Esophagus muscularis mucosa (tissue), 4 donors: Measurements from ENCODE around the gene OR2A14. TPM values are rescaled to one million over a fixed set of nuclear protein-coding genes. Genes with fewer than 3 reads are reported as not detected.

ENCODE experiments used
- DNase-seq: peaks from one replicate; pipeline ENCODE4 v3.0.0-alpha.2; 2017; ENCODE audit errors: extremely low spot score
- H3K27ac ChIP-seq, 4 donors: fragments of 200-600 bp; sonication (generic); replicated peaks in 1 of 4; 1 replicate in 3 of 4; 2 replicates in 1 of 4; pipeline ENCODE4 v1.5.1; 2016 to 2019; ENCODE audit warnings: mild to moderate bottlenecking in 1 of 4
- H3K27me3 ChIP-seq, 4 donors: fragments of 200-600 bp; sonication (generic); one replicate each; pipeline versions ENCODE4 v1.5.1 to v1.6.0; 2016 to 2019
- H3K36me3 ChIP-seq, 4 donors: fragments of 200-600 bp; sonication (generic); one replicate each; pipeline ENCODE4 v1.5.1; 2016 to 2019
- H3K4me1 ChIP-seq, 4 donors: fragments of 200-600 bp; sonication (generic); one replicate each; pipeline ENCODE4 v1.5.1; 2016 to 2019
- H3K4me3 ChIP-seq, 4 donors: fragments of 200-600 bp; sonication (generic); 1 replicate in 2 of 4; 2 replicates in 2 of 4; pipeline ENCODE4 v1.5.1; 2016 to 2019; ENCODE audit warnings: mild to moderate bottlenecking in 4 of 4, moderate library complexity in 1 of 4
- H3K9me3 ChIP-seq, 4 donors: fragments of 200-600 bp; sonication (generic); 1 replicate in 3 of 4; 2 replicates in 1 of 4; pipeline ENCODE4 v1.5.1; 2016 to 2019
- CTCF ChIP-seq, 3 experiments: fragments of 200-600 bp in 2 of 3; fragments of 450-650 bp in 1 of 3; sonication (generic) in 2 of 3; IDR thresholded peaks; one replicate each; pipeline ENCODE4 v1.5.1; 2017 to 2019; ENCODE audit warnings: antibody characterized with exemption in 3 of 3, mild to moderate bottlenecking in 2 of 3, moderate library complexity in 1 of 3
- EP300 ChIP-seq: sonication (generic); formaldehyde crosslinking; IDR thresholded peaks from one replicate; pipeline ENCODE4 v1.6.1; 2017; ENCODE audit warnings: antibody characterized with exemption
- POLR2A ChIP-seq: fragments of 450-650 bp; IDR thresholded peaks from one replicate; pipeline ENCODE4 v1.6.1; 2017; ENCODE audit warnings: antibody characterized with exemption, moderate library complexity, mild to moderate bottlenecking, low read depth
- POLR2AphosphoS5 ChIP-seq, 2 donors: sonication (generic); formaldehyde crosslinking; IDR thresholded peaks; one replicate each; pipeline ENCODE4 v1.6.1; 2017; ENCODE audit warnings: antibody characterized with exemption in 2 of 2
- WGBS: methylation state at CpG from one replicate; pipeline ENCODE4 v1.1.5; 2018; 5-methylcytosine and 5-hydroxymethylcytosine counted together
- intact Hi-C: fragments of 100-400 bp; cut with DNase I; formaldehyde crosslinking; loops from one replicate; pipeline ENCODE4 v1.15.1; 2023
- total RNA-seq, 4 donors: library from RNA; depleted of rRNA; stranded (reverse); fragments of >200 nt; gene quantifications; one replicate each; pipeline versions ENCODE4 v1.1.0 to v1.2.1, GENCODE V29; 2016

Gene OR2A14
- total RNA-seq, 4 donors from 2014 or later: not detected

GRCh38 chr7:144130730-144131129, 7.8 kb downstream of the OR2A14 start:
- peaks cover 0 to 4% (median 0%) of the 10 kb centered on the region in 4 donors for H3K27me3 ChIP-seq
- TF ChIP-seq EP300: no peak
- TF ChIP-seq CTCF (IDR thresholded peaks at IDR 0.05): no peak
- no peak for TF ChIP-seq POLR2AphosphoS5 (IDR thresholded peaks at IDR 0.05)
- no peak overlapping the region for H3K27ac ChIP-seq
- H3K9me3 ChIP-seq: no peaks in the 10 kb centered on the region
- no peaks in the 10 kb centered on the region for H3K4me1 ChIP-seq
- no peaks in the 10 kb centered on the region for H3K36me3 ChIP-seq
- no peak for DNase-seq
- no peak overlapping the region for H3K4me3 ChIP-seq
- 78% methylated on average over 2 of the region's 2 CpGs for WGBS
- intact Hi-C loops: no loop called here

GRCh38 chr7:144132262-144132661, 9.3 kb downstream of the OR2A14 start:
- no peaks in the 10 kb centered on the region for H3K9me3 ChIP-seq
- TF ChIP-seq POLR2A (no peak), CTCF (IDR thresholded peaks at IDR 0.05) (no peak), POLR2AphosphoS5 (IDR thresholded peaks at IDR 0.05) (no peak), EP300 (no peak)
- H3K36me3 ChIP-seq: no peaks in the 10 kb centered on the region
- no peak overlapping the region for H3K4me3 ChIP-seq
- H3K4me1 ChIP-seq: no peaks in the 10 kb centered on the region
- H3K27me3 ChIP-seq: peaks cover 0 to 4% (median 0%) of the 10 kb centered on the region in 4 donors
- H3K27ac ChIP-seq: no peak overlapping the region
- no peak for DNase-seq
- intact Hi-C loops: no loop called here
- 65% methylated on average over 3 of the region's 3 CpGs for WGBS

- 70% methylated on average over 6 of the region's 6 CpGs for WGBS
- H3K4me1 ChIP-seq: no peaks in the 10 kb centered on the region
- intact Hi-C loops: no loop called here
- H3K36me3 ChIP-seq: no peaks in the 10 kb centered on the region
- no peak for DNase-seq
- TF ChIP-seq POLR2AphosphoS5 (IDR thresholded peaks at IDR 0.05) (no peak), EP300 (no peak), CTCF (IDR thresholded peaks at IDR 0.05) (no peak), POLR2A (no peak)
- H3K9me3 ChIP-seq: no peaks in the 10 kb centered on the region
- H3K4me3 ChIP-seq: no peak overlapping the region
- no peak overlapping the region for H3K27ac ChIP-seq
- peaks cover 0 to 4% (median 0%) of the 10 kb centered on the region in 4 donors for H3K27me3 ChIP-seq
These were observed 10.3 kb downstream of the OR2A14 start for GRCh38 chr7:144133307-144133706.

- 90% methylated on average over 1 of the region's 1 CpG for WGBS
- TF ChIP-seq POLR2AphosphoS5 (IDR thresholded peaks at IDR 0.05): no peak
- TF ChIP-seq POLR2A: no peak
- TF ChIP-seq CTCF (IDR thresholded peaks at IDR 0.05): no peak
- no peak for TF ChIP-seq EP300
- intact Hi-C loops: no loop called here
- H3K9me3 ChIP-seq: no peaks in the 10 kb centered on the region
- no peak overlapping the region for H3K27ac ChIP-seq
- DNase-seq: no peak
- peaks cover 0 to 4% (median 0%) of the 10 kb centered on the region in 4 donors for H3K27me3 ChIP-seq
- no peaks in the 10 kb centered on the region for H3K4me1 ChIP-seq
- no peak overlapping the region for H3K4me3 ChIP-seq
- no peaks in the 10 kb centered on the region for H3K36me3 ChIP-seq
These were observed 11.1 kb downstream of the OR2A14 start for GRCh38 chr7:144134116-144134515.

GRCh38 chr7:144137501-144137900, 14.5 kb downstream of the OR2A14 start:
- TF ChIP-seq EP300: no peak
- TF ChIP-seq POLR2A: no peak
- TF ChIP-seq CTCF (IDR thresholded peaks at IDR 0.05): no peak
- no peak for TF ChIP-seq POLR2AphosphoS5 (IDR thresholded peaks at IDR 0.05)
- no peak overlapping the region for H3K4me3 ChIP-seq
- intact Hi-C loops: no loop called here
- no peaks in the 10 kb centered on the region for H3K9me3 ChIP-seq
- no peaks in the 10 kb centered on the region for H3K36me3 ChIP-seq
- H3K27ac ChIP-seq: no peak overlapping the region
- H3K27me3 ChIP-seq: no peaks in the 10 kb centered on the region
- no peak for DNase-seq
- 95% methylated on average over 1 of the region's 1 CpG for WGBS
- H3K4me1 ChIP-seq: no peaks in the 10 kb centered on the region
